PC-3 (cell line): Measurements from ENCODE around the gene RPS6KA2.

Experiments
- CTCF ChIP-seq: fragments of 300-600 bp; sonication (generic); conservative IDR thresholded peaks from 2 replicates; pipeline ENCODE4 v1.5.1; 2017; ENCODE audit warnings: antibody characterized with exemption, low read depth, mild to moderate bottlenecking, low read length
- EZH2 ChIP-seq: fragments of 300-600 bp; sonication (generic); IDR thresholded peaks from one replicate; pipeline ENCODE4 v1.6.1; 2017; ENCODE audit warnings: antibody characterized with exemption, mild to moderate bottlenecking, low read length; ENCODE audit not compliant: unreplicated experiment
- EZH2phosphoT487 ChIP-seq: fragments of 300-600 bp; sonication (generic); IDR thresholded peaks from 2 replicates; pipeline ENCODE4 v1.6.1; 2018; ENCODE audit warnings: mild to moderate bottlenecking, antibody characterized with exemption, low read length, borderline replicate concordance

- TF ChIP-seq EZH2: no peak
- no peak for TF ChIP-seq CTCF
- no peak for TF ChIP-seq EZH2phosphoT487
These were observed 128.8 kb downstream of the RPS6KA2 start for GRCh38 chr6:166498228-166498627.
